ENCODE results near the gene ZP1. TPM values are rescaled to one million over a fixed set of nuclear protein-coding genes. Genes with fewer than 3 reads are reported as not detected.

Gene ZP1
- total RNA-seq, 1 donor: 0.36 TPM

- no peaks in the 10 kb centered on the region for H3K36me3 ChIP-seq (ENCODE audit: insufficient read depth, low read length)
- H3K4me2 ChIP-seq (ENCODE audit: insufficient read depth, low read length): no peak overlapping the region
- no peaks in the 10 kb centered on the region for H3K9me3 ChIP-seq (ENCODE audit: low read depth, low read length)
- no peak overlapping the region for H2AFZ ChIP-seq (ENCODE audit: low read length)
- no peak for DNase-seq (ENCODE audit: insufficient read length, low spot score, missing footprints)
- no peaks in the 10 kb centered on the region for H3K79me2 ChIP-seq (ENCODE audit: insufficient read depth, low read length)
- peaks cover 6% of the 10 kb centered on the region for H3K27me3 ChIP-seq (ENCODE audit: insufficient read depth, low read length)
- no peak for TF ChIP-seq CTCF (IDR thresholded peaks at IDR 0.05; ENCODE audit: extremely low read depth, low read depth, low read length)
- no peak overlapping the region for H3K27ac ChIP-seq (ENCODE audit: low read depth, low read length)
- H4K20me1 ChIP-seq (ENCODE audit: insufficient read depth, low read length): no peaks in the 10 kb centered on the region
- H3K4me3 ChIP-seq (ENCODE audit: insufficient read depth, low read length): no peak overlapping the region
- H3K4me1 ChIP-seq (ENCODE audit: insufficient read depth, low read length): peaks cover 27% of the 10 kb centered on the region
These were observed 7.4 kb downstream of the ZP1 start for GRCh38 chr11:60874421-60875365.

DNA sequence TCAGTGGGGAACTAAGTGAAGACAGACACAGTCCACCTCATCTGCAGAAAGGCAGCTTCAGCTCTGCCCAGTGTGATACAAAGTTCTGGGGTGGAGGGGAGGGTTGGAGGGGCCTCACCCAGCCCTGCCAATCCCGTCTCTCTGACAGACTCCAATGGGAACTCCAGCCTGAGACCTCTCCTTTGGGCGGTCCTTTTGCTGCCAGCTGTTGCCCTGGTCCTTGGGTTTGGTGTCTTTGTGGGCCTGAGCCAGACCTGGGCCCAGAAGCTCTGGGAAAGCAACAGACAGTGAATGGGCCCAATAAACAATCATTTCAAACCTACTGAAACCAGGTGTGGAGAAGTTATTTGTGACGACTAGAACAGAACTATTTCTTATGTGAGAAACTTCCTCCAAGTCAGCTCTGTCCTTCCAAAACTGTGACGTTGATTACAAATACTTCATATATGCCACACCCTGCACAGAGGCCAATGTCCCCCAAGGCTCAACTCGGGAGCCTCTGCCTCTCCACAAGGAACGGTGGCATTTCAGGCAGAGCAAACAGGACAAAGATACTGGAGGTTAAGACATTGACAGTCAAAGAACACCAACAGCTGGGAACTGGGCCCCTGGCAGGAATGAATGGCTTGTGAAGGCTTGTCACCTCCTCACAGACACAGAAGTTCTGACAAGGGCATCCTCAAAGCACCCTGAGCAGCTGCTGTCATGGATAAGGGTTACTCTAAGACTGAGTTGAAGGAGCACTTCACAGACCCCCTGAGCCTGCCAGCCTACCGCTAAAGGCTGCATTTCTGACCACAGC lies 8.2 kb downstream of the ZP1 start:
- H3K27ac ChIP-seq (ENCODE audit: low read depth, low read length): no peak overlapping the region
- no peaks in the 10 kb centered on the region for H3K36me3 ChIP-seq (ENCODE audit: insufficient read depth, low read length)
- peaks cover under 1% of the 10 kb centered on the region for H3K27me3 ChIP-seq (ENCODE audit: insufficient read depth, low read length)
- no peak overlapping the region for H3K4me3 ChIP-seq (ENCODE audit: insufficient read depth, low read length)
- no peak for DNase-seq (ENCODE audit: insufficient read length, low spot score, missing footprints)
- H3K9me3 ChIP-seq (ENCODE audit: low read depth, low read length): no peaks in the 10 kb centered on the region
- peaks cover 27% of the 10 kb centered on the region for H3K4me1 ChIP-seq (ENCODE audit: insufficient read depth, low read length)
- no peaks in the 10 kb centered on the region for H3K79me2 ChIP-seq (ENCODE audit: insufficient read depth, low read length)
- H4K20me1 ChIP-seq (ENCODE audit: insufficient read depth, low read length): no peaks in the 10 kb centered on the region
- TF ChIP-seq CTCF (IDR thresholded peaks at IDR 0.05; ENCODE audit: extremely low read depth, low read depth, low read length): no peak
- no peak overlapping the region for H3K4me2 ChIP-seq (ENCODE audit: insufficient read depth, low read length)
- H2AFZ ChIP-seq (ENCODE audit: low read length): no peak overlapping the region

DNA sequence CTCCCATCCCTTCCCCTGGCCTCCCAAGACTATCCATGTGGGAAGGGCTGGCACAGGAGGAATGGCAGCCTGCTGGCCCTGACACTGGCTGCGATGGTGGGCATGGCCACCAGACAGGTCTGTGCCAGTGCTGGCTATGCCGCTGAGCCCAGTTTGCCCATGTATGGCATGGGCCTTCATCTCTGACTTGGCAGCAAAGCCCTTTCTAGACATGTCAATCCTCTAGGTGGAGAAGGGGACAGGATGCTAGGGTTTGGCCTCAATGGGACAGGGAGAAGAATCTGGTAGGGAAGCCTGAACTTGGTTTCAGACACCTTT lies 8.8 kb downstream of the ZP1 start:
- no peak overlapping the region for H2AFZ ChIP-seq (ENCODE audit: low read length)
- H3K27ac ChIP-seq (ENCODE audit: low read depth, low read length): no peak overlapping the region
- no peak overlapping the region for H3K4me3 ChIP-seq (ENCODE audit: insufficient read depth, low read length)
- no peak for DNase-seq (ENCODE audit: insufficient read length, low spot score, missing footprints)
- H3K79me2 ChIP-seq (ENCODE audit: insufficient read depth, low read length): no peaks in the 10 kb centered on the region
- TF ChIP-seq CTCF (IDR thresholded peaks at IDR 0.05; ENCODE audit: extremely low read depth, low read depth, low read length): no peak
- H3K4me1 ChIP-seq (ENCODE audit: insufficient read depth, low read length): peaks cover 26% of the 10 kb centered on the region
- H3K9me3 ChIP-seq (ENCODE audit: low read depth, low read length): no peaks in the 10 kb centered on the region
- H4K20me1 ChIP-seq (ENCODE audit: insufficient read depth, low read length): no peaks in the 10 kb centered on the region
- no peaks in the 10 kb centered on the region for H3K27me3 ChIP-seq (ENCODE audit: insufficient read depth, low read length)
- no peaks in the 10 kb centered on the region for H3K36me3 ChIP-seq (ENCODE audit: insufficient read depth, low read length)
- no peak overlapping the region for H3K4me2 ChIP-seq (ENCODE audit: insufficient read depth, low read length)

Measured in osteoblast (primary cell).